OCI-LY7 (cell line): ENCODE measurements around the gene VWF. TPM values are rescaled to one million over a fixed set of nuclear protein-coding genes. Genes with fewer than 3 reads are reported as not detected.
"Not testable (repeated sequence)": the region's sequence is repeated elsewhere in the genome, so short reads cannot be mapped to it uniquely, and the experiment has no call there.

Source experiments
- BruUV-seq: library from RNA; stranded (reverse); fragments of 400-500 nt; replicated peaks from 2 replicates; lab custom pipeline; 2021; lab: Mats Ljungman, UMichigan
- CTCF ChIA-PET: fragments of 300-600 bp; sonication (Branson Sonifier 250); formaldehyde crosslinking; loops from one replicate; lab custom pipeline; 2022; ENCODE audit warnings: antibody characterized with exemption; ENCODE audit not compliant: unreplicated experiment; lab: Charles Lee
- POLR2A ChIA-PET: fragments of 300-600 bp; sonication (Branson Sonifier 250); formaldehyde crosslinking; loops from one replicate; lab custom pipeline; 2022; ENCODE audit warnings: antibody characterized with exemption; lab: Charles Lee
- DNase-seq: peaks from one replicate; pipeline ENCODE4 v3.0.0-alpha.2; 2015; ENCODE audit warnings: low spot score
- H2AFZ ChIP-seq: fragments of 200-600 bp; sonication (generic), shearing (Covaris generic); 2 replicates; pipeline ENCODE4 v1.6.1; 2014; ENCODE audit warnings: mild to moderate bottlenecking, antibody characterized with exemption, low read length, moderate library complexity
- H3K27ac ChIP-seq: fragments of 200-600 bp; sonication (generic); 2 replicates; pipeline ENCODE4 v1.5.1; 2014; ENCODE audit warnings: mixed run types, low read depth, mild to moderate bottlenecking, moderate library complexity, low read length, inconsistent platforms; ENCODE audit not compliant: poor library complexity, severe bottlenecking
- H3K36me3 ChIP-seq: fragments of 200-600 bp; sonication (generic); 2 replicates; pipeline ENCODE4 v1.6.1; 2014; ENCODE audit warnings: mild to moderate bottlenecking, antibody characterized with exemption, low read length, moderate library complexity, mixed read lengths; ENCODE audit not compliant: insufficient read depth
- H3K4me1 ChIP-seq: fragments of 200-600 bp; sonication (generic); 2 replicates; pipeline ENCODE4 v1.5.1; 2014; ENCODE audit warnings: mild to moderate bottlenecking, low read length; ENCODE audit not compliant: insufficient read depth, poor library complexity, severe bottlenecking
- H3K4me2 ChIP-seq: fragments of 200-600 bp; sonication (generic); 2 replicates; pipeline ENCODE4 v1.6.1; 2014; ENCODE audit warnings: mild to moderate bottlenecking, low read length
- H3K4me3 ChIP-seq: fragments of 200-600 bp; sonication (generic); 2 replicates; pipeline ENCODE4 v1.5.1; 2014; ENCODE audit warnings: mild to moderate bottlenecking, low read depth, low read length; ENCODE audit not compliant: poor library complexity, severe bottlenecking
- H3K79me2 ChIP-seq: fragments of 200-600 bp; sonication (generic); 2 replicates; pipeline ENCODE4 v1.6.1; 2016; ENCODE audit warnings: low read depth, mild to moderate bottlenecking, low read length, moderate library complexity, mixed read lengths; ENCODE audit not compliant: insufficient read depth
- H3K9me2 ChIP-seq: fragments of 200-600 bp; sonication (generic); 2 replicates; pipeline ENCODE4 v1.6.1; 2016; ENCODE audit warnings: mild to moderate bottlenecking, low read length, mixed read lengths; ENCODE audit not compliant: insufficient read depth
- H3K9me3 ChIP-seq: fragments of 200-600 bp; sonication (generic); 2 replicates; pipeline ENCODE4 v1.6.1; 2014; ENCODE audit warnings: mild to moderate bottlenecking, mixed run types, low read length, mixed read lengths
- H4K20me1 ChIP-seq: fragments of 200-600 bp; sonication (generic); 2 replicates; pipeline ENCODE4 v1.6.1; 2014; ENCODE audit warnings: mild to moderate bottlenecking, antibody characterized with exemption, low read length, moderate library complexity, mixed read lengths; ENCODE audit not compliant: insufficient read depth
- CTCF ChIP-seq: fragments of 200-600 bp; sonication (generic); conservative IDR thresholded peaks from 2 replicates; pipeline ENCODE4 v1.5.1; 2014; ENCODE audit warnings: mild to moderate bottlenecking, antibody characterized with exemption, low read length, moderate library complexity, mixed read lengths
- EZH2phosphoT487 ChIP-seq: fragments of 200-600 bp; sonication (generic); IDR thresholded peaks from 2 replicates; pipeline ENCODE4 v1.6.1; 2018; ENCODE audit warnings: low read depth, borderline replicate concordance, mild to moderate bottlenecking, mixed run types, antibody characterized with exemption, low read length, moderate library complexity, mixed read lengths
- intact Hi-C: fragments of 100-400 bp; cut with micrococcal nuclease; formaldehyde crosslinking; loops from one replicate; pipeline ENCODE4 v1.10.0; 2022; ENCODE audit not compliant: unreplicated experiment
- total RNA-seq, 2 experiments: library from RNA; depleted of rRNA in 1 of 2; stranded (reverse); fragments of >200 nt in 1 of 2; shearing (Covaris generic) in 1 of 2; gene quantifications; 2 replicates each; pipeline ENCODE4 v1.2.3, GENCODE V29; 2014 to 2022

VWF gene
- total RNA-seq, 2 experiments from 2014 or later: 0.32 TPM; not detected in 1

DNA sequence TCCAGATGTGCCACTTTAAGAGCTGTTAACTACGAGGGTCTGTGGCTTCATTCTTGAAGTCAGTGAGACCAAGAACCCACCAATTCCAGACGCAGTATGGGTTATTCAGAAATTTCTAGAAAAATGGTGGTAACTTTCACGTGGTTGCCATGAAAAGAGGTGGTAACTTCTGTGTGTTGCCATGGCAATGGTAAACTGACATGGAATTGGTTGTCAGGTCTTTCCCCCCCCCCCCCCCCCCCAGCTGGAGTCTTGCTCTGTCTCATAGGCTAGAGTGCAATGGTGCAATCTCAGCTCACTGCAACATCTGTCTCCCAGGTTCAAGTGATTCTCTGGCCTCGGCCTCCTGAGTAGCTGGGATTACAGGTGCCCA lies 18.8 kb upstream of the VWF start:
- intact Hi-C loops: no loop called here
- Histone ChIP-seq H3K79me2 (no peaks in the 10 kb centered on the region), H4K20me1 (no peaks in the 10 kb centered on the region), H2AFZ (no peak overlapping the region), H3K4me1 (peaks cover 13% of the 10 kb centered on the region), H3K4me2 (no peak overlapping the region), H3K9me2 (no peaks in the 10 kb centered on the region), H3K27ac (no peak overlapping the region), H3K36me3 (no peaks in the 10 kb centered on the region), H3K4me3 (no peak overlapping the region), H3K9me3 (no peaks in the 10 kb centered on the region)
- BruUV-seq: no TSS peak
- no peak for TF ChIP-seq EZH2phosphoT487
- no peak for TF ChIP-seq CTCF
- ChIA-PET POLR2A (interaction anchor here (0.6 kb wide), 1 partner anchor 11 kb away, joined by 4 read pairs; no protein-coding TSS in a partner anchor), CTCF (no interaction called here)
- DNase-seq: no peak

DNA sequence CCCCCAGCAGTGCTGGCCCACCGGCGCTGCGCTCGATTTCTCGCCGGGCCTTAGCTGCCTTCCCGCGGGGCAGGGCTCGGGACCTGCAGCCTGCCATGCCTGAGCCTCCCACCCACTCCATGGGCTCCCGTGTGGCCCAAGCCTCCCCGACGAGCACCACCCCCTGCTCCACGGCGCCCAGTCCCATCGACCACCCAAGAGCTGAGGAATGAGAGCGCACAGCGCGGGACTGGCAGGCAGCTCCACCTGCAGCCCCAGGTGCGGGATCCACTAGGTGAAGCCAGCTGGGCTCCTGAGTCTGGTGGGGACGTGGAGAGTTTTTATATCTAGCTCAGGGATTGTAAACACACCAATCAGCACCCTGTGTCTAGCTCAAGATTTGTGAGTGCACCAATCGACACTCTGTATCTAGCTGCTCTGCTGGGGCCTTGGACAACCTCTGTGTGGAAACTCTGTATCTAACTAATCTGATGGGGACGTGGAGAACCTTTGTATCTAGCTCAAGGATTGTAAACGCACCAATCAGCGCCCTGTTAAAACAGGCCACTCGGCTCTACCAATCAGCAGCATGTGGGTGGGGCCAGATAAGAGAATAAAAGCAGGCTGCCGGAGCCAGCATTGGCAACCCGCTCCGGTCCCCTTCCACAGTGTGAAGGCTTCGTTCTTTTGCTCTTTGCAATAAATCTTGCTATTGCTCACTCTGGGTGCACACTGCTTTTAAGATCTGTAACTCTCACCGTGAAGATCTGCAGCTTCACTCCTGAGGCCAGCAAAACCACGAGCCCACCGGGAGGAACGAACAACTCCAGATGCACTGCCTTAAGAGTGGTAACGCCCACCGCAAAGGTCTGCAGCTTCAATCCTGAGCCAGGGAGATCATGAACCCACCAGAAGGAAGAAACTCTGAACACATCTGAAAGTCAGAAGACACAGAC lies 18.2 kb upstream of the VWF start:
- H3K27ac ChIP-seq, CTCF ChIA-PET, H3K79me2 ChIP-seq, H3K4me2 ChIP-seq, H3K4me3 ChIP-seq, H2AFZ ChIP-seq, BruUV-seq, H3K9me3 ChIP-seq, intact Hi-C loops, H3K36me3 ChIP-seq, H4K20me1 ChIP-seq, H3K9me2 ChIP-seq, DNase-seq: not testable (repeated sequence)
- POLR2A ChIA-PET: interaction anchor here (0.6 kb wide), 1 partner anchor 11 kb away, joined by 4 read pairs; no protein-coding TSS in a partner anchor
- H3K4me1 ChIP-seq: peaks cover 13% of the 10 kb centered on the region

GRCh38 chr12:6141731-6142367 lies 17.4 kb upstream of the VWF start:
- ChIA-PET CTCF (interaction anchor here (1.0 kb wide), 1 partner anchor 138 kb away, joined by 3 read pairs; no protein-coding TSS in a partner anchor), POLR2A (interaction anchor here (0.7 to 2.0 kb wide), 3 partner anchors 20 to 70 kb away, joined by 3 to 7 read pairs (median 3); no protein-coding TSS in a partner anchor)
- H3K4me3 ChIP-seq, H3K4me2 ChIP-seq, H3K27ac ChIP-seq, H3K79me2 ChIP-seq, intact Hi-C loops, H3K9me3 ChIP-seq, DNase-seq, H3K9me2 ChIP-seq, H3K36me3 ChIP-seq, BruUV-seq, H4K20me1 ChIP-seq: not testable (repeated sequence)
- peaks cover 13% of the 10 kb centered on the region for H3K4me1 ChIP-seq
- H2AFZ ChIP-seq: peak overlapping the region; percentile 84; the same call in 1 of the 2 replicates
